ENCODE data around the gene MPO. TPM values are rescaled to one million over a fixed set of nuclear protein-coding genes. Genes with fewer than 3 reads are reported as not detected.
A peak's percentile ranks its signal among the peaks of the same experiment; 100 is the strongest.

Gene MPO
- total and polyA plus RNA-seq, 10 of the 15 experiments (the other 5 are each of a cell fraction or from before 2014, with no cell fraction given) = 0.06 to 0.49 (median 0.14) TPM

- TF ChIP-seq MXI1 (IDR thresholded peaks at IDR 0.05; ENCODE audit: low read depth, low read length) = peak; percentile 51; the same call in 1 of the 2 replicates
- no peak for TF ChIP-seq RUNX3 (IDR thresholded peaks at IDR 0.05; ENCODE audit: low read length)
- no peak for TF ChIP-seq PKNOX1 (IDR thresholded peaks at IDR 0.05)
- TF ChIP-seq ZBTB33 (IDR thresholded peaks at IDR 0.05) = no peak
- no peak for TF ChIP-seq RCOR1 (conservative IDR thresholded peaks at IDR 0.05; ENCODE audit: low read depth, low read length)
- peak; percentile 99 for TF ChIP-seq MAX (IDR thresholded peaks at IDR 0.05; ENCODE audit: low read depth, low read length)
- TF ChIP-seq RAD51 (IDR thresholded peaks at IDR 0.05) = peak; percentile 82
- TF ChIP-seq ZNF24 (IDR thresholded peaks at IDR 0.05) = no peak
- no peak for TF ChIP-seq KAT2A (conservative IDR thresholded peaks at IDR 0.05; ENCODE audit: control insufficient read depth, low read depth, low read length)
- TF ChIP-seq TCF12 (IDR thresholded peaks at IDR 0.05; ENCODE audit: low read depth, low read length) = no peak
- TF ChIP-seq ASH2L (IDR thresholded peaks at IDR 0.05; ENCODE audit: borderline replicate concordance, low read depth) = no peak
- no peak for TF ChIP-seq E2F8 (IDR thresholded peaks at IDR 0.05; ENCODE audit: low read depth, partially characterized antibody)
- TF ChIP-seq SMAD5 (IDR thresholded peaks at IDR 0.05; ENCODE audit: low read depth) = no peak
- no peak for TF ChIP-seq STAT3 (IDR thresholded peaks at IDR 0.05; ENCODE audit: low read depth, low read length)
- TF ChIP-seq KLF5 (IDR thresholded peaks at IDR 0.05; ENCODE audit: partially characterized antibody) = no peak
- no peak for TF ChIP-seq POLR2A (IDR thresholded peaks at IDR 0.05; ENCODE audit: low read depth, low read length)
- TF ChIP-seq PAX5 (IDR thresholded peaks at IDR 0.05; ENCODE audit: borderline replicate concordance, low read depth, low read length) = peak; percentile 34; the same call in 1 of the 2 replicates
- no peak for TF ChIP-seq CREM (IDR thresholded peaks at IDR 0.05; ENCODE audit: low read depth)
- TF ChIP-seq SP1 (IDR thresholded peaks at IDR 0.05; ENCODE audit: low read depth, low read length) = peak; percentile 29
- peak; percentile 41; the same call in 1 of the 2 replicates for TF ChIP-seq MLLT1 (IDR thresholded peaks at IDR 0.05)
- no peak for TF ChIP-seq PBX3 (IDR thresholded peaks at IDR 0.05; ENCODE audit: insufficient replicate concordance, low read depth, low read length)
- peak; percentile 63; the same call in 1 of the 2 replicates for TF ChIP-seq RB1 (IDR thresholded peaks at IDR 0.05; ENCODE audit: borderline replicate concordance)
- no peak for TF ChIP-seq DPF2 (IDR thresholded peaks at IDR 0.05)
Observed at GRCh38 chr17:58249270-58250133, 31.2 kb downstream of the MPO start (continued).

Data from GM12878 (cell line).